Neural crest cell (in vitro differentiated cells): ENCODE measurements around the gene COL11A2. TPM values are rescaled to one million over a fixed set of nuclear protein-coding genes. Genes with fewer than 3 reads are reported as not detected.
"Not testable (repeated sequence)": the region's sequence is repeated elsewhere in the genome, so short reads cannot be mapped to it uniquely, and the experiment has no call there.

Source experiments
- DNase-seq: peaks from one replicate; pipeline ENCODE4 v3.0.0; 2021; ENCODE audit warnings: low read depth, mixed read lengths, low spot score
- H3K27ac Mint-ChIP-seq: one replicate; pipeline ENCODE4 v1.8.0; 2021; ENCODE audit warnings: mild to moderate bottlenecking, mixed read lengths; ENCODE audit not compliant: unreplicated experiment
- H3K27me3 Mint-ChIP-seq: 2 replicates; pipeline ENCODE4 v1.8.0; 2021; ENCODE audit warnings: low read depth, mild to moderate bottlenecking, mixed read lengths
- H3K36me3 Mint-ChIP-seq: 2 replicates; pipeline ENCODE4 v1.8.0; 2021; ENCODE audit warnings: low read depth, mild to moderate bottlenecking, mixed read lengths
- H3K4me1 Mint-ChIP-seq: 2 replicates; pipeline ENCODE4 v1.8.0; 2021; ENCODE audit warnings: mixed read lengths
- H3K4me3 Mint-ChIP-seq: one replicate; pipeline ENCODE4 v1.8.0; 2021; ENCODE audit warnings: mild to moderate bottlenecking, mixed read lengths
- H3K9me3 Mint-ChIP-seq: 2 replicates; pipeline ENCODE4 v1.8.0; 2021; ENCODE audit warnings: mixed read lengths
- total RNA-seq: library from RNA; stranded (reverse); gene quantifications from 2 replicates; pipeline ENCODE4 v1.2.1, GENCODE V29; 2021
- TF ChIP-seq, protein P1 (sequence below): fragments of 200-600 bp; sonication (generic); conservative IDR thresholded peaks from 2 replicates; pipeline ENCODE4 v1.5.0; 2021; ENCODE audit warnings: antibody characterized with exemption, mild to moderate bottlenecking

COL11A2 gene
- total RNA-seq, 1 donor from 2014 or later: 4.2 TPM

- Mint-ChIP-seq H3K4me3 (no peak overlapping the region), H3K27ac (no peak overlapping the region), H3K36me3 (no peaks in the 10 kb centered on the region), H3K27me3 (peaks cover 26% of the 10 kb centered on the region), H3K4me1 (peaks cover 8% of the 10 kb centered on the region), H3K9me3 (peaks cover 9% of the 10 kb centered on the region)
- TF ChIP-seq, protein P1, sequence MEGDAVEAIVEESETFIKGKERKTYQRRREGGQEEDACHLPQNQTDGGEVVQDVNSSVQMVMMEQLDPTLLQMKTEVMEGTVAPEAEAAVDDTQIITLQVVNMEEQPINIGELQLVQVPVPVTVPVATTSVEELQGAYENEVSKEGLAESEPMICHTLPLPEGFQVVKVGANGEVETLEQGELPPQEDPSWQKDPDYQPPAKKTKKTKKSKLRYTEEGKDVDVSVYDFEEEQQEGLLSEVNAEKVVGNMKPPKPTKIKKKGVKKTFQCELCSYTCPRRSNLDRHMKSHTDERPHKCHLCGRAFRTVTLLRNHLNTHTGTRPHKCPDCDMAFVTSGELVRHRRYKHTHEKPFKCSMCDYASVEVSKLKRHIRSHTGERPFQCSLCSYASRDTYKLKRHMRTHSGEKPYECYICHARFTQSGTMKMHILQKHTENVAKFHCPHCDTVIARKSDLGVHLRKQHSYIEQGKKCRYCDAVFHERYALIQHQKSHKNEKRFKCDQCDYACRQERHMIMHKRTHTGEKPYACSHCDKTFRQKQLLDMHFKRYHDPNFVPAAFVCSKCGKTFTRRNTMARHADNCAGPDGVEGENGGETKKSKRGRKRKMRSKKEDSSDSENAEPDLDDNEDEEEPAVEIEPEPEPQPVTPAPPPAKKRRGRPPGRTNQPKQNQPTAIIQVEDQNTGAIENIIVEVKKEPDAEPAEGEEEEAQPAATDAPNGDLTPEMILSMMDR: no peak
- DNase-seq: no peak
Observed at GRCh38 chr6:33156561-33156960, 35.7 kb downstream of the COL11A2 start.

- H3K4me1 Mint-ChIP-seq: no peaks in the 10 kb centered on the region
- H3K36me3 Mint-ChIP-seq: no peaks in the 10 kb centered on the region
Observed at GRCh38 chr6:33154349-33154748, 37.9 kb downstream of the COL11A2 start.

GRCh38 chr6:33151050-33151449 lies 41.2 kb downstream of the COL11A2 start:
- peaks cover 45% of the 10 kb centered on the region for H3K27me3 Mint-ChIP-seq
- H3K27ac Mint-ChIP-seq: no peak overlapping the region
- TF ChIP-seq, protein P1: no peak
- no peak overlapping the region for H3K4me3 Mint-ChIP-seq
- H3K4me1 Mint-ChIP-seq: peaks cover 4% of the 10 kb centered on the region
- DNase-seq: no peak
- peaks cover 9% of the 10 kb centered on the region for H3K9me3 Mint-ChIP-seq
- H3K36me3 Mint-ChIP-seq: no peaks in the 10 kb centered on the region

More at GRCh38 chr6:33154349-33154748, 37.9 kb downstream of the COL11A2 start:
- TF ChIP-seq, protein P1: no peak
- no peak overlapping the region for H3K4me3 Mint-ChIP-seq
- peaks cover 9% of the 10 kb centered on the region for H3K9me3 Mint-ChIP-seq
- H3K27me3 Mint-ChIP-seq: peaks cover 33% of the 10 kb centered on the region
- H3K27ac Mint-ChIP-seq: no peak overlapping the region
- DNase-seq: no peak

GRCh38 chr6:33150560-33150959 lies 41.7 kb downstream of the COL11A2 start:
- not testable (repeated sequence) for H3K9me3 Mint-ChIP-seq, H3K4me1 Mint-ChIP-seq, DNase-seq, H3K4me3 Mint-ChIP-seq, H3K27ac Mint-ChIP-seq, H3K36me3 Mint-ChIP-seq
- peaks cover 45% of the 10 kb centered on the region for H3K27me3 Mint-ChIP-seq

GRCh38 chr6:33147807-33148666 lies 44.2 kb downstream of the COL11A2 start:
- H3K9me3 Mint-ChIP-seq: peaks cover 9% of the 10 kb centered on the region
- no peak for DNase-seq
- H3K27me3 Mint-ChIP-seq: peaks cover 43% of the 10 kb centered on the region

DNA sequence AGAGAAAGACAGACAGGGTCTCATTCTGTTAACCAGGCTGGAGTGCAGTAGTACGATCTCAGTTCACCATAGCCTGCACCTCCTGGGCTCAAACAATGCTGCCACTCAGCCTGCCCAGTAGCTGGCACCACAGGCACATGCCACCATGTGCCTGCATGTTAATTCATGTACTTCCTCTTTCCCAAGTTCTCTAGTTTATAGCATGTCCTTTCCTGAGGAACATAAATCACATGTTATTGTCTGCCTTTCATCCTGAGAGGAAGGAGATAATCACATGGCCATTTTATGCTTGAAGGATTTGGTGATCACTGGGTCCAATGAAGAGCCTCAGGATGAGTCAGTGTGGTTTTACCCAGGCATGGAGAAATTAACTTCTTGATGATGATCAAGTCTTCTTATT lies 47.9 kb downstream of the COL11A2 start:
- Mint-ChIP-seq H3K36me3 (no peaks in the 10 kb centered on the region), H3K4me1 (peaks cover 4% of the 10 kb centered on the region), H3K9me3 (no peaks in the 10 kb centered on the region), H3K27ac (no peak overlapping the region), H3K27me3 (peaks cover 47% of the 10 kb centered on the region), H3K4me3 (no peak overlapping the region)
- TF ChIP-seq, protein P1: no peak
- DNase-seq: no peak

More at GRCh38 chr6:33147807-33148666, 44.2 kb downstream of the COL11A2 start:
- peaks cover 4% of the 10 kb centered on the region for H3K4me1 Mint-ChIP-seq
- no peaks in the 10 kb centered on the region for H3K36me3 Mint-ChIP-seq
- TF ChIP-seq, protein P1: peak; percentile 87
- H3K4me3 Mint-ChIP-seq: no peak overlapping the region
- H3K27ac Mint-ChIP-seq: no peak overlapping the region
